Renal cortex interstitium (tissue), 15 donors: ENCODE data around the gene PRDM2. TPM values are rescaled to one million over a fixed set of nuclear protein-coding genes. Genes with fewer than 3 reads are reported as not detected.
"Not testable (repeated sequence)": the region's sequence is repeated elsewhere in the genome, so short reads cannot be mapped to it uniquely, and the experiment has no call there.

Source experiments
- DNase-seq, 11 donors: peaks; one replicate each; pipeline ENCODE4 v3.0.0-alpha.2; 2013; ENCODE audit warnings: low read depth in 9 of 11, low spot score in 4 of 11; ENCODE audit errors: extremely low read depth in 1 of 11
- long read RNA-seq, 16 experiments: transcript quantifications; one replicate each; lab custom pipeline, GENCODE V29; 2026
- polyA plus RNA-seq, 3 donors: library from polyadenylated mRNA; unstranded; fragments of 120-200 nt; gene quantifications; one replicate each; pipeline ENCODE4 v1.2.1, GENCODE V29; 2013; ENCODE audit not compliant: insufficient read length in 3 of 3

Gene PRDM2
- 10 to 100 TPM; 36.5 to 39.5 (median 36.9) TPM for polyA plus RNA-seq
- long read RNA-seq, donor 1, partial matches to known transcripts: 12 of 13 reads
- long read RNA-seq, donor 1, other reads (novel, unspliced or antisense): 0 of 13 reads
- long read RNA-seq, donor 2, partial matches to known transcripts: 7 of 7 reads
- long read RNA-seq, donor 2, other reads (novel, unspliced or antisense): 0 of 7 reads
- long read RNA-seq, donor 3, partial matches to known transcripts: 14 of 14 reads
- long read RNA-seq, donor 3, other reads (novel, unspliced or antisense): 0 of 14 reads
- long read RNA-seq, donor 4, partial matches to known transcripts: 0 of 1 reads
- long read RNA-seq, donor 4, other reads (novel, unspliced or antisense): 0 of 1 reads
- long read RNA-seq, donor 5: 0 reads
- long read RNA-seq, donor 6, partial matches to known transcripts: 14 of 15 reads
- long read RNA-seq, donor 6, other reads (novel, unspliced or antisense): 0 of 15 reads
- long read RNA-seq, donor 7, partial matches to known transcripts: 9 of 9 reads
- long read RNA-seq, donor 7, other reads (novel, unspliced or antisense): 0 of 9 reads
- long read RNA-seq, donor 8, partial matches to known transcripts: 14 of 15 reads
- long read RNA-seq, donor 8, other reads (novel, unspliced or antisense): 0 of 15 reads
- long read RNA-seq, donor 9, partial matches to known transcripts: 21 of 21 reads
- long read RNA-seq, donor 9, other reads (novel, unspliced or antisense): 0 of 21 reads
- long read RNA-seq, donor 10, partial matches to known transcripts: 0 of 1 reads
- long read RNA-seq, donor 10, other reads (novel, unspliced or antisense): 0 of 1 reads
- long read RNA-seq, donor 11: 0 reads
- long read RNA-seq, donor 12: 0 reads
- long read RNA-seq, donor 13, partial matches to known transcripts: 18 of 18 reads
- long read RNA-seq, donor 13, other reads (novel, unspliced or antisense): 0 of 18 reads
- long read RNA-seq, donor 14: 0 reads
- long read RNA-seq, donor 15: 0 reads
- long read RNA-seq, donor 16, partial matches to known transcripts: 12 of 12 reads
- long read RNA-seq, donor 16, other reads (novel, unspliced or antisense): 0 of 12 reads

GRCh38 chr1:13699936-13700520 is at the start of gene PRDM2:
TSS of gene PRDM2 (plus strand) at chr1:13700188. CDS start at chr1:13715606, 15,418 bp downstream.
- DNase-seq: peak in 5 of 11 donors; percentile 31 to 53 (median 45)

DNA sequence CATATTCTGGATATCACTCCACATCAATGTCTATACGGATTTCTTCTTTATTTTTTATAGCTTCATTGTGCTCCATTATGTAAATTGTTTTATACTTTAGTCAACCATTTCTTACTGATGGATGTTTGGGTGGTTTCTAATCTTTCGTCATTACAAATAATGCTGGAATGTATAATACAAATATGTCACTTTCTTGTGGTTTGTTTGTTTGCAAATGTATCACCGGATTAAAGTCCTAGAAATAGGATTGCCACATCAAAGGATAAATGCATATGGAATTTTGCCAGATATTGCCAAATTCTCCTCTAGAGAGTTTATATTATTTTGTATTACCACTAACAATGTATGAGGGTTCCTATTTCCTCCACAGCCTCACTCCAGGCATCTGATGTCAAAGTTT is 48.7 kb upstream of the PRDM2 start:
- no peak for DNase-seq

- DNase-seq: no peak
Observed at GRCh38 chr1:13652238-13652637, 47.8 kb upstream of the PRDM2 start.

DNA sequence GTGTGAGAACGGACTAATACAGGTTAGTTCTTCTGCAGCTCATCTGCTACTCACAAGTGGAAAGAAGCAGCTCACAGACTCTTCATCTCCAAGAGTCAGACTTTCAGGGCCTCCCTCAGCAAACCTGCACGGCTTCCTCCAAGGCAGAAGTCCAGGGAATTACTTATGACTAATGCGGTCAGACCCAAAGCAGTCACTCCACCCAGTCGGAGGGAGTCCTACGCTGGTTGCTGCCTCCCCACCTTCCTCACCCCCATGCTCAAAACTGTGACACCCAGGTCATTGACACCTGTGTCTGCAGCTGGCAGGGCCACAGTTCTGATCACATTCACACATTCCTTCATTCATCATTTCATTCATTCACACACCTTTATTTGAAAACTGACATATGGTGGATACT is 38.4 kb upstream of the PRDM2 start:
- DNase-seq: no peak

- DNase-seq: peak in 1 of 11 donors; percentile 5
Observed at GRCh38 chr1:13662493-13662892, 37.5 kb upstream of the PRDM2 start.

- DNase-seq: no peak
Observed at GRCh38 chr1:13663969-13664368, 36.0 kb upstream of the PRDM2 start.

DNA sequence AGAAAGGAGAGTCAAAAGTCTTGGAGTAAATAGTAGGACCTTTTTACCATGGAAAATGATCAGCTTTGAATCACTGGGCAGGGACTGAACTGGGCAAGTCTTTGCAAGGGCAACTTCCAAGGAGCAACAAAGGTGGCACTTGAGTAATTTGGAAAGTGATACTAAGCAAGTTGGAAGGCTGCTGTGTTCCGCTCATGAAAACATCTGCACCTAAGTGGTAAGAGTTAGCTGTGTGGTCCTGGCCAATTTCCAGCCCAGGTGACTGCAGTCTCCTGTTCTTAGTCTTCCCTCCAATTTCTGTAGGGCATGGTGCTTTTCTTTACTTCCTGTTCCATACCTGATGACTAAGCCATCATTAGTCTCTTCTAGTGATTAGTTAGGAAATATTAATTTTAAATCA is 35.5 kb upstream of the PRDM2 start:
- no peak for DNase-seq

GRCh38 chr1:13666317-13666716 is 33.7 kb upstream of the PRDM2 start:
- no peak for DNase-seq

GRCh38 chr1:13667691-13668090 is 32.3 kb upstream of the PRDM2 start:
- DNase-seq: no peak

GRCh38 chr1:13674377-13674776 is 25.6 kb upstream of the PRDM2 start:
- no peak for DNase-seq

DNA sequence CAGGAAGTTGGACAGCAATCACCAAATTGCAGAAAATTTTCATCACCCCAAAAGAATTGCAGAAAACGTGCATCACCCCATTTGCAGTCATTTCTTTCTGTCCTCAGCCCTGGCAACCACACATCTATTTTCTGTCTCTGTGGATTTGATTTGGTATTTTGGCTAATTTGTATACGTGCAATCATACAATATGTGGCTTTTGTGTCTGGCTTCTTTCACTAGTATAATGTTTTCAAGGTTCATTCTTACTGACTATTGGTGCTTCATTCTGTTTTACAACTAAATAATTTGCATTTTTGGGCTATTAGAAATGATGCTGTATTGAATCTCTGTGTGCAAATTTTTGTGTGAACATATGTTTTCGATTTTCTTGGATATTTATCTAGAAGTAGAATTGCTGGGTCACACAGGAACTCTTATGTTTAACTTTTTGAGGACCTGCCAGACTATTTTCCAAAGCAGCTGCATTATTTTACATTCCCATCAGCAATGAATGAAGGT is 24.8 kb upstream of the PRDM2 start:
- no peak for DNase-seq

DNA sequence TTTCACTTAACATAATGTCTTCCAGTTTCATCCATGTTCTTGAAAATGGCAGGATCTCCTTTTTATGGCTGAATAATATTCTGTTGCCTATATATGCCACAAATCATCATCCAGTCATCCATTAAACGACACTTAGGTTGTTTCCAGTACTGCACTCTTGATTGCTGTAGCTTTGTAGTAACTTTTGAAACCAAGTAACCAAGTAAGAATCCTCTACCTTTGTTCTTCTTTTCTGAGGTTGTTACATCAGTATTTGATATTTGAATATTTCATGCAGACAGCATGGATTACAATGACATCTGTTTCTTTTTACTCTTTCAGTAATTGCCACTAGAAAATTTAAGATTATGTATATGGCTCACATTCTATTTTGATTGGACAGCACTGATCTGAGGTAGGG is 22.1 kb upstream of the PRDM2 start:
- no peak for DNase-seq

DNA sequence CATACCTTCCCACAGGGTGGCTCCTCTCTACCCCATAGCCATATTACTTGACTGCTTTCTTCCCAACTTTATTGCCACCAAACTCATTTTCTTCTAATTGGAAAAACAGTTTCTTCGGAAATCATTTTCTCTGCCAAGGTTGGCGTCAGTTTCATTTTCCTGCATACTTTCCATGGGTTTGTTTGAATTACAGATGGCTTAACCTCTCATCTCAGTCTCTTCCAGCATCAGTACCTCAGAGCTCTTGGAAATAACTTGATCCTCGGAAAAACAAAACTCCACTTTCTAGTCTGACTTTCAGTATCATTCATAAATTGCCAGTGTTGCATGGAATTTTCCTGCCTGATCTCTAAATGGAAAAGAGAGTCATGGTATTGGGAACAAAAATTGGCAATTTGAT is 20.3 kb upstream of the PRDM2 start:
- DNase-seq: no peak

GRCh38 chr1:13680609-13681008 is 19.4 kb upstream of the PRDM2 start:
- not testable (repeated sequence) for DNase-seq

DNA sequence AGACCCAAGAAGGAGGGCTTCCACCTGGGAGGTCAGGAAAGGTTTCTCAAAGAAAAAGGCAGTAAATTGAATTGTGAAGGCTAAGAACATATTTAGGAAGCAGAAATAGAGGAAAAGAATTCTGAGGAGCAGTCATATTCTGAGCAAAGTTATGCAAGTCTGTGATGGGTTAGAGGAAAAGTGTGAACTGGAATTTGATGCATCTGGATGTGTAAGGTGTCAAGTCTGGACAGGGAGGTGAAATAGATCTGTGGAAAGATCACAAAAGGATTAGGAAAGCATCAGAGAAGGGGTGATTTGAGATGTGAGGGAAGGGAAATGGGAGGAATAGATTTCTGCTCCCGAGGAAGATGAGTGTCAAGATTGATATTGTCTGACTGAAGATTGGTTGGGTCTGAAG is 18.1 kb upstream of the PRDM2 start:
- DNase-seq: no peak

- no peak for DNase-seq
Observed at GRCh38 chr1:13682444-13682843, 17.5 kb upstream of the PRDM2 start.

GRCh38 chr1:13683206-13683605 is 16.8 kb upstream of the PRDM2 start:
- no peak for DNase-seq

GRCh38 chr1:13687151-13687715 is 12.8 kb upstream of the PRDM2 start:
- no peak for DNase-seq

DNA sequence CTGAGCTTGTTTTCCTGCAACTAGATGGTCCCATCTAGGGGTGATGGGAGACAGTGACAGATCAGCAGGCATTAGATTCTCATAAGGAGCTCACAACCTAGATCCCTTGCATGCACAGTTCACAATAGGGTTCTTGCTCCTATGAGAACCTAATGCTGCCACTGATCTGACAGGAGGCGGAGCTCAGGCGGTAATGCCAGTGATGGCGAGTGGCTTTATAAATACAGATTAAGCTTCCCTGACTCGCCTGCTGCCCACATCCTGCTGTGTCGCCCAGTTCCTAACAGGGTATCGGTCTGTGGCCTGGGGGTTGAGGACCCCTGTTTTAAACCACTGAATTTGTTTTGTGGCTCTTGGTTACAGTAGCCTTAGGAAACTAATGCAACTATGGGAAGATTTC is 6.9 kb upstream of the PRDM2 start:
- DNase-seq: not testable (repeated sequence)
